ENCODE data around the gene COX4I2.

COX4I2 gene

DNA sequence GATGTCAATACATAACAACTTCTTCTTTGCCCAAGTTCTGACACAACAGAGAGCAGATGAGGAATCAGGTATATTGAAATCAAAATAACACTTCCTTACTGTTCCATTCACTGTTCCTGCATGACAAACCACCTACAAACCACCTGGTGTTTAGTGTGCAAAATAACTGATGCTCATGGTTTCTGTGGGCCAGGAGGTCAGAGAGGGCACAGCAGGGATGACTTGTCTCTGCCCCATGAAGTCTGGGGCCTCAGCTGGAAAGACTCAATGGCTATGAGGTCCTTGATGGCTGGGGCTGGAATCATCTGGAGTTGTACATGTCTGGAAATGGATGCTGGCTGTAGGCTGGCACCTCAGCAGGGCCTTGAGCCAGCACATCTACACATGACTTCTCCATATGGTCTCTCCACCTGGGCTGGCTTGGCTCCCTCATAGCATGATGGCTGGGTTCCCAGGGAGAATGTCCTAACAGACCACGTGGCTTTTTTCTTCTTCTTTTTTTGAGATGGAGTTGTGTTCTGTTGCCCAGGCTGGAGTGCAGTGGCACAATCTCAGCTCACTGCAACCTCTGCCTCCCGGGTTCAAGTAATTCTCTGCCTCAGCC lies 7.4 kb upstream of the COX4I2 start:
- Histone ChIP-seq H4K20me1 (ENCODE audit: control insufficient read depth, insufficient read depth, low read depth, low read length) (no peaks in the 10 kb centered on the region), H3K4me3 (ENCODE audit: low read length) (no peak overlapping the region), H3K27ac (ENCODE audit: low read depth, low read length) (no peak overlapping the region), H3K27me3 (ENCODE audit: control insufficient read depth, low read length) (no peaks in the 10 kb centered on the region), H3K9me2 (replicated peaks; ENCODE audit: control insufficient read depth, low read length) (no peaks in the 10 kb centered on the region), H3K36me3 (ENCODE audit: control insufficient read depth, low read length) (no peaks in the 10 kb centered on the region), H3F3A (ENCODE audit: control insufficient read depth, insufficient read depth) (no peaks in the 10 kb centered on the region), H3K4me1 (ENCODE audit: control insufficient read depth, low read length) (no peaks in the 10 kb centered on the region), H3K79me2 (ENCODE audit: control insufficient read depth, low read length) (no peaks in the 10 kb centered on the region), H3K9me3 (ENCODE audit: control insufficient read depth, insufficient read depth, low read length) (no peaks in the 10 kb centered on the region), H3K4me2 (ENCODE audit: low read length) (no peak overlapping the region)
- TF ChIP-seq CTCF (IDR thresholded peaks at IDR 0.05; ENCODE audit: low read depth, low read length, poor library complexity, severe bottlenecking) (no peak), EZH2phosphoT487 (IDR thresholded peaks at IDR 0.05; ENCODE audit: borderline replicate concordance, low read length) (no peak)

GRCh38 chr20:31632548-31633338 lies 5.0 kb upstream of the COX4I2 start:
- Histone ChIP-seq H3K79me2 (ENCODE audit: control insufficient read depth, low read length) (no peaks in the 10 kb centered on the region), H3K9me3 (ENCODE audit: control insufficient read depth, insufficient read depth, low read length) (no peaks in the 10 kb centered on the region), H4K20me1 (ENCODE audit: control insufficient read depth, insufficient read depth, low read depth, low read length) (no peaks in the 10 kb centered on the region), H3F3A (ENCODE audit: control insufficient read depth, insufficient read depth) (no peaks in the 10 kb centered on the region), H3K4me3 (ENCODE audit: low read length) (no peak overlapping the region), H3K36me3 (ENCODE audit: control insufficient read depth, low read length) (no peaks in the 10 kb centered on the region), H3K4me1 (ENCODE audit: control insufficient read depth, low read length) (no peaks in the 10 kb centered on the region), H3K27ac (ENCODE audit: low read depth, low read length) (no peak overlapping the region), H3K9me2 (replicated peaks; ENCODE audit: control insufficient read depth, low read length) (no peaks in the 10 kb centered on the region), H3K27me3 (ENCODE audit: control insufficient read depth, low read length) (no peaks in the 10 kb centered on the region), H3K4me2 (ENCODE audit: low read length) (no peak overlapping the region)
- no peak for TF ChIP-seq CTCF (IDR thresholded peaks at IDR 0.05; ENCODE audit: low read depth, low read length, poor library complexity, severe bottlenecking)

DNA sequence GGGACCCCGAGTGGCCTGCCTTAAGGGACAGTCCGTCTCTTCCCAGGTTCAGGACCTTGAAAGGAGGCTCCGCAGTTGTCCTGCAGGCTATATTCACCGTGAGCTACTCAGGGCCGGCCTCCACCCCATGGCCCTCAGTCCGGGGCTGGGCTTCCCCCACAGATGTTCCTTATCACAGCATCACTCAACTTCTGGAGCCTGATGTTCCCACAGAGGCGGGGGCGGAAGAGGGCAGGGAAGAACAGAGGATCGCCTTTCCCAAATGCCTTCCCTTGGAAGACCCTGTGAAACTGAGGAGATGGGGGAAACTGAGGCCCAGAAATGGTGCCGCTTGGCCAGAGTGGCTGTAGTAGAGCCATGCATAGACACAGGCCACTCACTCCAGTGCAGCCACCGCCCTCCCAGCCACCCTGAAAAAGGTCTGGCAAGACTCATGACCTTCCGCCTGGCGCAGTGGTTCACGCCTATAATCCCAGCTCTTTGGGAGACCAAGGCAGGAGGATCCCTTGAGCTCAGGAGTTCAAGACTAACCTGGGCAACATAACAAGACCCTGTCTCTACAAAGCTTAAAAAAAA lies 4.3 kb upstream of the COX4I2 start:
- no peaks in the 10 kb centered on the region for H3K9me2 ChIP-seq (replicated peaks; ENCODE audit: control insufficient read depth, low read length)
- no peak for TF ChIP-seq CTCF (IDR thresholded peaks at IDR 0.05; ENCODE audit: low read depth, low read length, poor library complexity, severe bottlenecking)
- TF ChIP-seq EZH2phosphoT487 (IDR thresholded peaks at IDR 0.05; ENCODE audit: borderline replicate concordance, low read length), result no peak
- H3K27me3 ChIP-seq (ENCODE audit: control insufficient read depth, low read length), result no peaks in the 10 kb centered on the region
- no peak overlapping the region for H3K4me3 ChIP-seq (ENCODE audit: low read length)
- no peak overlapping the region for H3K4me2 ChIP-seq (ENCODE audit: low read length)
- no peaks in the 10 kb centered on the region for H3K4me1 ChIP-seq (ENCODE audit: control insufficient read depth, low read length)
- H4K20me1 ChIP-seq (ENCODE audit: control insufficient read depth, insufficient read depth, low read depth, low read length), result no peaks in the 10 kb centered on the region
- H3K36me3 ChIP-seq (ENCODE audit: control insufficient read depth, low read length), result no peaks in the 10 kb centered on the region
- no peak overlapping the region for H3K27ac ChIP-seq (ENCODE audit: low read depth, low read length)
- no peaks in the 10 kb centered on the region for H3K79me2 ChIP-seq (ENCODE audit: control insufficient read depth, low read length)
- no peaks in the 10 kb centered on the region for H3F3A ChIP-seq (ENCODE audit: control insufficient read depth, insufficient read depth)
- H3K9me3 ChIP-seq (ENCODE audit: control insufficient read depth, insufficient read depth, low read length), result no peaks in the 10 kb centered on the region
